ENCODE data around the gene CRTC3. TPM values are rescaled to one million over a fixed set of nuclear protein-coding genes. Genes with fewer than 3 reads are reported as not detected.

CRTC3 gene
- total RNA-seq, 6 experiments from 2014 or later = 8.4 to 16.2 (median 11.3) TPM

GRCh38 chr15:90570643-90571042 lies 40.9 kb downstream of the CRTC3 start:
- DNase-seq (no peak), ATAC-seq (no peak)
- no peak overlapping the region for H3K4me3 ChIP-seq
- no peaks in the 10 kb centered on the region for H3K27me3 ChIP-seq
- intact Hi-C loops (cut with DNase I) = no loop called here
- H3K4me1 ChIP-seq = no peaks in the 10 kb centered on the region
- 53% methylated on average over 5 of the region's 5 CpGs for WGBS (ENCODE audit: insufficient coverage, low coverage, low lambda C conversion rate, missing lambda C conversion rate)
- no peak for TF ChIP-seq POLR2A (IDR thresholded peaks at IDR 0.05)
- no peak for TF ChIP-seq CTCF (IDR thresholded peaks at IDR 0.05)
- H3K27ac ChIP-seq = no peak overlapping the region
- H3K9me3 ChIP-seq = no peaks in the 10 kb centered on the region
- H3K36me3 ChIP-seq = no peaks in the 10 kb centered on the region

- no peaks in the 10 kb centered on the region for H3K27me3 ChIP-seq
- 59% methylated on average over 4 of the region's 4 CpGs for WGBS (ENCODE audit: insufficient coverage, low coverage, low lambda C conversion rate, missing lambda C conversion rate)
- ATAC-seq (peak; percentile 44 to 73 (median 66)), DNase-seq (no peak)
- TF ChIP-seq POLR2A (IDR thresholded peaks at IDR 0.05) = no peak
- no peaks in the 10 kb centered on the region for H3K36me3 ChIP-seq
- no peaks in the 10 kb centered on the region for H3K9me3 ChIP-seq
- intact Hi-C loops (cut with DNase I) = no loop called here
- H3K27ac ChIP-seq = no peak overlapping the region
- H3K4me3 ChIP-seq = no peak overlapping the region
- H3K4me1 ChIP-seq = no peaks in the 10 kb centered on the region
These were observed 41.4 kb downstream of the CRTC3 start for GRCh38 chr15:90571063-90571541.

- H3K27ac ChIP-seq = no peak overlapping the region
- H3K27me3 ChIP-seq = no peaks in the 10 kb centered on the region
- intact Hi-C loops (cut with DNase I) = no loop called here
- no peaks in the 10 kb centered on the region for H3K36me3 ChIP-seq
- WGBS (ENCODE audit: insufficient coverage, low coverage, low lambda C conversion rate, missing lambda C conversion rate) = 100% methylated on average over 3 of the region's 3 CpGs
- no peak for ATAC-seq
- H3K9me3 ChIP-seq = no peaks in the 10 kb centered on the region
- H3K4me1 ChIP-seq = no peaks in the 10 kb centered on the region
- TF ChIP-seq CTCF (IDR thresholded peaks at IDR 0.05) = no peak
- TF ChIP-seq POLR2A (IDR thresholded peaks at IDR 0.05) = no peak
- H3K4me3 ChIP-seq = no peak overlapping the region
- DNase-seq = no peak
These were observed 43.2 kb downstream of the CRTC3 start for GRCh38 chr15:90572893-90573292.

- no peak for ATAC-seq
- Histone ChIP-seq H3K9me3 (no peaks in the 10 kb centered on the region), H3K27ac (no peak overlapping the region), H3K36me3 (no peaks in the 10 kb centered on the region), H3K4me3 (no peak overlapping the region), H3K4me1 (peaks cover 0 to 23% (median 2%) of the 10 kb centered on the region in 4 donors), H3K27me3 (no peaks in the 10 kb centered on the region)
- intact Hi-C loops (cut with DNase I) = no loop called here
- DNase-seq = no peak
- 95% methylated on average over 6 of the region's 7 CpGs for WGBS (ENCODE audit: insufficient coverage, low coverage, low lambda C conversion rate, missing lambda C conversion rate)
- TF ChIP-seq POLR2A (IDR thresholded peaks at IDR 0.05) (no peak), CTCF (IDR thresholded peaks at IDR 0.05) (no peak)
These were observed 47.1 kb downstream of the CRTC3 start for GRCh38 chr15:90576711-90577389.

GRCh38 chr15:90579213-90579612 lies 49.5 kb downstream of the CRTC3 start:
- Histone ChIP-seq H3K36me3 (no peaks in the 10 kb centered on the region), H3K27ac (no peak overlapping the region), H3K4me3 (no peak overlapping the region), H3K9me3 (no peaks in the 10 kb centered on the region), H3K4me1 (peaks cover 0 to 23% (median 2%) of the 10 kb centered on the region in 4 donors), H3K27me3 (no peaks in the 10 kb centered on the region)
- TF ChIP-seq CTCF (IDR thresholded peaks at IDR 0.05) (no peak), POLR2A (IDR thresholded peaks at IDR 0.05) (no peak)
- no peak for DNase-seq
- WGBS (ENCODE audit: insufficient coverage, low coverage, low lambda C conversion rate, missing lambda C conversion rate) = 63% methylated on average over 1 of the region's 3 CpGs
- intact Hi-C loops (cut with DNase I) = no loop called here
- no peak for ATAC-seq
